Lower leg skin (tissue), 4 donors: ENCODE data around the gene NMNAT1. TPM values are rescaled to one million over a fixed set of nuclear protein-coding genes. Genes with fewer than 3 reads are reported as not detected.

ENCODE experiments used
- DNase-seq, 2 donors: peaks; one replicate each; pipeline ENCODE4 v3.0.0-alpha.2; 2019; ENCODE audit warnings: low spot score in 2 of 2
- H3K4me3 ChIP-seq: fragments of 200-600 bp; sonication (generic); 2 replicates; pipeline ENCODE4 v1.5.1; 2017; ENCODE audit warnings: mild to moderate bottlenecking, low read depth; ENCODE audit not compliant: poor library complexity, severe bottlenecking
- CTCF ChIP-seq, 3 donors: fragments of 450-650 bp; IDR thresholded peaks; one replicate each; pipeline ENCODE4 v1.5.1; 2016; ENCODE audit warnings: antibody characterized with exemption in 3 of 3, mild to moderate bottlenecking in 3 of 3, moderate library complexity in 2 of 3
- POLR2A ChIP-seq, 2 donors: fragments of 450-650 bp; IDR thresholded peaks; one replicate each; pipeline ENCODE4 v1.6.1; 2016 to 2017; ENCODE audit warnings: antibody characterized with exemption in 2 of 2, mild to moderate bottlenecking in 1 of 2, moderate library complexity in 1 of 2
- WGBS, 2 donors: methylation state at CpG; one replicate each; pipeline ENCODE4 v1.1.5; 2018; 5-methylcytosine and 5-hydroxymethylcytosine counted together
- intact Hi-C: fragments of 100-400 bp; cut with DNase I; formaldehyde crosslinking; loops from one replicate; pipeline ENCODE4 v1.15.0; 2023; ENCODE audit warnings: low total_unique reads
- total RNA-seq, 4 donors: library from RNA; depleted of rRNA; stranded (reverse); fragments of >200 nt; gene quantifications; one replicate each; pipeline ENCODE4 v1.1.0, GENCODE V29; 2016

Gene NMNAT1
- total RNA-seq, 4 donors from 2014 or later = 3.2 to 8.2 (median 5.3) TPM

GRCh38 chr1:9929431-9930385, 13.6 kb upstream of the NMNAT1 start:
- intact Hi-C loops = no loop called here
- peak in 1 of 2 donors; percentile 49 for DNase-seq
- no peak for TF ChIP-seq POLR2A (IDR thresholded peaks at IDR 0.05)
- TF ChIP-seq CTCF (IDR thresholded peaks at IDR 0.05) = no peak
- 81 to 84% methylated on average over 15 of the region's 15 CpGs for WGBS, 2 donors
- H3K4me3 ChIP-seq = no peak overlapping the region

GRCh38 chr1:9942399-9942938, 806 bp upstream of the NMNAT1 start:
- TF ChIP-seq POLR2A (IDR thresholded peaks at IDR 0.05) = no peak
- no peak for TF ChIP-seq CTCF (IDR thresholded peaks at IDR 0.05)
- 0 to 2% methylated on average over 14 of the region's 14 CpGs for WGBS, 2 donors
- no peak for DNase-seq
- intact Hi-C loops = no loop called here
- H3K4me3 ChIP-seq = peak overlapping the region; percentile 75

- 89 to 98% methylated on average over 2 of the region's 2 CpGs for WGBS, 2 donors
- no peak for DNase-seq
- TF ChIP-seq POLR2A (IDR thresholded peaks at IDR 0.05) (no peak), CTCF (IDR thresholded peaks at IDR 0.05) (no peak)
- no peak overlapping the region for H3K4me3 ChIP-seq
- intact Hi-C loops = no loop called here
These were observed 3.0 kb downstream of the NMNAT1 start for GRCh38 chr1:9946315-9946714.

GRCh38 chr1:9957726-9958125, 14.5 kb downstream of the NMNAT1 start:
- WGBS, 2 donors = 90% methylated on average over 8 of the region's 8 CpGs
- TF ChIP-seq POLR2A (IDR thresholded peaks at IDR 0.05) (no peak), CTCF (IDR thresholded peaks at IDR 0.05) (no peak)
- no peak for DNase-seq
- H3K4me3 ChIP-seq = no peak overlapping the region
- intact Hi-C loops = loop anchor here (10.0 kb wide), 1 partner anchor 67 kb away; no protein-coding TSS in a partner anchor

DNA sequence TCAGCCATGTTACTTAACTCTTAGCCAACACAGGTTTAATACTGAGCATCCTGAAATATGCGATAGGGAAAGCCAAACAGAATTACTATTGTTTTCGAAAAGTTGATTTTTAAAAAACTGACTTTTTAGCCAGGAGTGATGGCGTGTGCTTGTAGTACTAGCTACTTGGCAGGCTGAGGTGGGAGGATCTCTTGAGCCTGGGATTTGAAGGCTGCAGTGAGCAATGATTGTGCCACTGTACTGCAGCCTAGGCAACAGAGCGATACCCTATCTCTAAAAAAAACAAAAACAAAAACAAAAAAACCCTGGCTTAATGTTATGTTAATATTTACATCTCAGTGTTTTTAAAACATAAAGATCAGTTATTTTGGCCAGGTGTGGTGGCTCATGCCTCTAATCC, 16.7 kb downstream of the NMNAT1 start:
- 72 to 76% methylated on average over 4 of the region's 4 CpGs for WGBS, 2 donors
- no peak for DNase-seq
- no peak for TF ChIP-seq POLR2A (IDR thresholded peaks at IDR 0.05)
- no peak for TF ChIP-seq CTCF (IDR thresholded peaks at IDR 0.05)
- intact Hi-C loops = no loop called here
- no peak overlapping the region for H3K4me3 ChIP-seq
